Measurements from ENCODE around the gene REG3A. TPM values are rescaled to one million over a fixed set of nuclear protein-coding genes. Genes with fewer than 3 reads are reported as not detected.

The REG3A gene
- total RNA-seq, 1 donor from 2014 or later: not detected

GRCh38 chr2:79124907-79125720 is 34.4 kb downstream of the REG3A start:
- Mint-ChIP-seq H3K36me3 (ENCODE audit: low read depth) (no peaks in the 10 kb centered on the region), H3K9me3 (no peaks in the 10 kb centered on the region), H3K4me3 (no peak overlapping the region), H3K27me3 (ENCODE audit: low read depth) (no peaks in the 10 kb centered on the region), H3K4me1 (no peaks in the 10 kb centered on the region), H3K27ac (ENCODE audit: unreplicated experiment) (no peak overlapping the region)
- TF ChIP-seq CTCF (conservative IDR thresholded peaks at IDR 0.05): no peak
- no peak for DNase-seq (ENCODE audit: low read depth, low spot score)

- no peak overlapping the region for H3K27ac Mint-ChIP-seq (ENCODE audit: unreplicated experiment)
- H3K4me1 Mint-ChIP-seq: no peaks in the 10 kb centered on the region
- no peaks in the 10 kb centered on the region for H3K36me3 Mint-ChIP-seq (ENCODE audit: low read depth)
- peaks cover 2% of the 10 kb centered on the region for H3K9me3 Mint-ChIP-seq
- H3K27me3 Mint-ChIP-seq (ENCODE audit: low read depth): no peaks in the 10 kb centered on the region
- no peak for TF ChIP-seq CTCF (conservative IDR thresholded peaks at IDR 0.05)
- DNase-seq (ENCODE audit: low read depth, low spot score): no peak
- no peak overlapping the region for H3K4me3 Mint-ChIP-seq
Observed at GRCh38 chr2:79122676-79123075, 36.9 kb downstream of the REG3A start.

- Mint-ChIP-seq H3K9me3 (peaks cover 2% of the 10 kb centered on the region), H3K36me3 (ENCODE audit: low read depth) (no peaks in the 10 kb centered on the region), H3K4me3 (no peak within 1 kb of the TSS), H3K4me1 (no peaks in the 10 kb centered on the region), H3K27me3 (ENCODE audit: low read depth) (no peaks in the 10 kb centered on the region), H3K27ac (ENCODE audit: unreplicated experiment) (no peak within 1 kb of the TSS)
- no peak for TF ChIP-seq CTCF (conservative IDR thresholded peaks at IDR 0.05)
- no peak for DNase-seq (ENCODE audit: low read depth, low spot score)
Observed at GRCh38 chr2:79120194-79120713, 39.3 kb downstream of the REG3A start, which contains the start of gene REG1A. REG1A (plus strand) TSS chr2:79120488; CDS start chr2:79120862, 374 bp downstream.

- no peak for TF ChIP-seq CTCF (conservative IDR thresholded peaks at IDR 0.05)
- Mint-ChIP-seq H3K9me3 (peaks cover 2% of the 10 kb centered on the region), H3K4me3 (no peak overlapping the region), H3K4me1 (peaks cover 6% of the 10 kb centered on the region), H3K27me3 (ENCODE audit: low read depth) (no peaks in the 10 kb centered on the region), H3K27ac (ENCODE audit: unreplicated experiment) (no peak overlapping the region), H3K36me3 (ENCODE audit: low read depth) (no peaks in the 10 kb centered on the region)
- DNase-seq (ENCODE audit: low read depth, low spot score): no peak
Observed at GRCh38 chr2:79116997-79117928, 42.3 kb downstream of the REG3A start.

GRCh38 chr2:79114797-79115494 is 44.6 kb downstream of the REG3A start:
- no peak for DNase-seq (ENCODE audit: low read depth, low spot score)
- Mint-ChIP-seq H3K4me1 (peaks cover 6% of the 10 kb centered on the region), H3K27ac (ENCODE audit: unreplicated experiment) (no peak overlapping the region), H3K27me3 (ENCODE audit: low read depth) (no peaks in the 10 kb centered on the region), H3K36me3 (ENCODE audit: low read depth) (no peaks in the 10 kb centered on the region), H3K9me3 (peaks cover 2% of the 10 kb centered on the region), H3K4me3 (no peak overlapping the region)
- no peak for TF ChIP-seq CTCF (conservative IDR thresholded peaks at IDR 0.05)
